ENCODE measurements around the gene SDK2. TPM values are rescaled to one million over a fixed set of nuclear protein-coding genes. Genes with fewer than 3 reads are reported as not detected.

The SDK2 gene
- total and polyA plus RNA-seq, 2 experiments from 2014 or later = 0.59 to 1.2 TPM

- Histone ChIP-seq H3K27me3 (no peaks in the 10 kb centered on the region), H3K9me2 (replicated peaks; ENCODE audit: insufficient read depth) (no peaks in the 10 kb centered on the region), H2AFZ (no peak overlapping the region), H3K4me2 (no peak overlapping the region), H3K4me3 (no peak overlapping the region), H3K9me3 (ENCODE audit: low read depth) (no peaks in the 10 kb centered on the region), H4K20me1 (ENCODE audit: insufficient read depth, poor library complexity, severe bottlenecking) (peaks cover 90% of the 10 kb centered on the region), H3K27ac (no peak overlapping the region), H3K79me2 (peaks cover 99% of the 10 kb centered on the region), H3K36me3 (replicated peaks; ENCODE audit: insufficient read depth, low read depth) (no peaks in the 10 kb centered on the region), H3K4me1 (ENCODE audit: insufficient read depth) (peaks cover 45% of the 10 kb centered on the region)
- 95% methylated on average over 2 of the region's 2 CpGs for WGBS (ENCODE audit: low lambda C conversion rate, missing lambda C conversion rate)
- TF ChIP-seq EZH2phosphoT487 (IDR thresholded peaks at IDR 0.05; ENCODE audit: low read depth, severe bottlenecking, unreplicated experiment) (no peak), EZH2 (IDR thresholded peaks at IDR 0.05; ENCODE audit: borderline replicate concordance) (no peak)
- TF ChIP-seq, protein P1, sequence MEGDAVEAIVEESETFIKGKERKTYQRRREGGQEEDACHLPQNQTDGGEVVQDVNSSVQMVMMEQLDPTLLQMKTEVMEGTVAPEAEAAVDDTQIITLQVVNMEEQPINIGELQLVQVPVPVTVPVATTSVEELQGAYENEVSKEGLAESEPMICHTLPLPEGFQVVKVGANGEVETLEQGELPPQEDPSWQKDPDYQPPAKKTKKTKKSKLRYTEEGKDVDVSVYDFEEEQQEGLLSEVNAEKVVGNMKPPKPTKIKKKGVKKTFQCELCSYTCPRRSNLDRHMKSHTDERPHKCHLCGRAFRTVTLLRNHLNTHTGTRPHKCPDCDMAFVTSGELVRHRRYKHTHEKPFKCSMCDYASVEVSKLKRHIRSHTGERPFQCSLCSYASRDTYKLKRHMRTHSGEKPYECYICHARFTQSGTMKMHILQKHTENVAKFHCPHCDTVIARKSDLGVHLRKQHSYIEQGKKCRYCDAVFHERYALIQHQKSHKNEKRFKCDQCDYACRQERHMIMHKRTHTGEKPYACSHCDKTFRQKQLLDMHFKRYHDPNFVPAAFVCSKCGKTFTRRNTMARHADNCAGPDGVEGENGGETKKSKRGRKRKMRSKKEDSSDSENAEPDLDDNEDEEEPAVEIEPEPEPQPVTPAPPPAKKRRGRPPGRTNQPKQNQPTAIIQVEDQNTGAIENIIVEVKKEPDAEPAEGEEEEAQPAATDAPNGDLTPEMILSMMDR (IDR thresholded peaks at IDR 0.05; ENCODE audit: poor library complexity) = no peak
- DNase-seq (ENCODE audit: low spot score) = no peak
Measured at GRCh38 chr17:73301369-73301768, 342.9 kb downstream of the SDK2 start.

- Histone ChIP-seq H3K36me3 (replicated peaks; ENCODE audit: insufficient read depth, low read depth) (no peaks in the 10 kb centered on the region), H4K20me1 (ENCODE audit: insufficient read depth, poor library complexity, severe bottlenecking) (peaks cover 90% of the 10 kb centered on the region), H2AFZ (no peak overlapping the region), H3K79me2 (peaks cover 99% of the 10 kb centered on the region), H3K27me3 (no peaks in the 10 kb centered on the region), H3K27ac (no peak overlapping the region), H3K9me3 (ENCODE audit: low read depth) (no peaks in the 10 kb centered on the region), H3K4me3 (no peak overlapping the region), H3K9me2 (replicated peaks; ENCODE audit: insufficient read depth) (no peaks in the 10 kb centered on the region), H3K4me2 (no peak overlapping the region), H3K4me1 (ENCODE audit: insufficient read depth) (peaks cover 37% of the 10 kb centered on the region)
- 92% methylated on average over 3 of the region's 3 CpGs for WGBS (ENCODE audit: low lambda C conversion rate, missing lambda C conversion rate)
- DNase-seq (ENCODE audit: low spot score) = no peak
- TF ChIP-seq EZH2 (IDR thresholded peaks at IDR 0.05; ENCODE audit: borderline replicate concordance) (no peak), EZH2phosphoT487 (IDR thresholded peaks at IDR 0.05; ENCODE audit: low read depth, severe bottlenecking, unreplicated experiment) (no peak)
- TF ChIP-seq, protein P1 (IDR thresholded peaks at IDR 0.05; ENCODE audit: poor library complexity) = no peak
Measured at GRCh38 chr17:73300392-73300791, 343.9 kb downstream of the SDK2 start.

- Histone ChIP-seq H3K9me2 (replicated peaks; ENCODE audit: insufficient read depth) (no peaks in the 10 kb centered on the region), H3K27me3 (no peaks in the 10 kb centered on the region), H3K4me3 (no peak overlapping the region), H2AFZ (no peak overlapping the region), H3K79me2 (peaks cover 99% of the 10 kb centered on the region), H3K4me2 (peak overlapping the region; percentile 46), H4K20me1 (ENCODE audit: insufficient read depth, poor library complexity, severe bottlenecking) (peaks cover 92% of the 10 kb centered on the region), H3K9me3 (ENCODE audit: low read depth) (no peaks in the 10 kb centered on the region), H3K36me3 (replicated peaks; ENCODE audit: insufficient read depth, low read depth) (no peaks in the 10 kb centered on the region), H3K27ac (peak overlapping the region; percentile 16), H3K4me1 (ENCODE audit: insufficient read depth) (peaks cover 26% of the 10 kb centered on the region)
- no peak for DNase-seq (ENCODE audit: low spot score)
- TF ChIP-seq EZH2 (IDR thresholded peaks at IDR 0.05; ENCODE audit: borderline replicate concordance) = no peak
- TF ChIP-seq, protein P1 (IDR thresholded peaks at IDR 0.05; ENCODE audit: poor library complexity) = no peak
- TF ChIP-seq EZH2phosphoT487 (IDR thresholded peaks at IDR 0.05; ENCODE audit: low read depth, severe bottlenecking, unreplicated experiment) = no peak
- WGBS (ENCODE audit: low lambda C conversion rate, missing lambda C conversion rate) = 73% methylated on average over 15 of the region's 15 CpGs
Measured at GRCh38 chr17:73297934-73298861, 346.0 kb downstream of the SDK2 start.

Measured in hepatocyte (in vitro differentiated cells).